ENCODE results near the gene TSNAXIP1.
A peak's percentile ranks its signal among the peaks of the same experiment; 100 is the strongest.
"Not testable (repeated sequence)": the region's sequence is repeated elsewhere in the genome, so short reads cannot be mapped to it uniquely, and the experiment has no call there.

TSNAXIP1 gene

GRCh38 chr16:67861877-67862276 is 55.2 kb downstream of the TSNAXIP1 start:
- DNase-seq = no peak

DNA sequence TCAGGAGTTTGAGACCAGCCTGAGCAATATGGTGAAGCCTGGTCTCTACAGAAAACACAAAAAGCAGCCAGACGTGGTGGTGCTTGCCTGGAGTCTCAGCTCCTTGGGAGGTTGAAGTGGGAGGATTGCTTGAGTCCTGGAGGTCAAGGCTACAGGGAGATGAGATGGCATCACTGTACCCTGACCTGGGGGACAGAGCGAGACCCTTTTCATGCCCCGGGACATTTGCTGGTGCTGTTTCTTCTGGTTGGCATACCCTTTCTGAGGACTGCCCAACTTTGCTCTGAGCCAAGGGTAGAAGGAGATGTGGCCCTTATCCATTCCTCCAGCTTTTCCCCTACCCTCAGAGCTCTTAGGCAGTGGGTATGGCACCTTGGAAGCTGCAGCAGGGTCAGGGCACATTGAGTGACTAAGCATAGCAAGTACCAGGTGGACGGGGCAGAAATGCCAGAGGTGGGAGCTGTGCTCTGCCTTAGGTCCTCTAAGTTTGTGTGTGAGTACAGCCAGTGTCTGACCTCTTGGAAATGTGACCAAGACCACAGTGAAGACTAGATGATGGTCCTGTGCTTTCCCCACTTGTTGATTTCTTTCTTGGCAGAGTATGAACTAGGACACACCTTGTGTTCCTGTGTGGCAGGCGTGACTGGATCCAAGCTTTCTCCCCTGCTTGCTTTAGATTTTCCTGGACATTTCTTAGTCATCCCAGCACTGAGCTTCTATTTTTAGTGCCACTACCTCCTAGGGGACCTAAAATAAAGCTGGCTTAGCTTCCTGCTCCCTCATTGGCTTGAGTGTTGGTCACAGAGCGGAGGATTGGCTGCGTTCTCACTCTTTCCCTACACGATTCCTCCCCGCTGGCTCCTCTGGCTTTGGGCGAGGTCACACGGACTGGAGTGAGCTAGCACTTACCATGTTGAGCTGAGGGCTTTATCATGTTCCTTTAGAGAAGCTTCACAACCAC is 56.2 kb downstream of the TSNAXIP1 start:
- no peak for DNase-seq

DNA sequence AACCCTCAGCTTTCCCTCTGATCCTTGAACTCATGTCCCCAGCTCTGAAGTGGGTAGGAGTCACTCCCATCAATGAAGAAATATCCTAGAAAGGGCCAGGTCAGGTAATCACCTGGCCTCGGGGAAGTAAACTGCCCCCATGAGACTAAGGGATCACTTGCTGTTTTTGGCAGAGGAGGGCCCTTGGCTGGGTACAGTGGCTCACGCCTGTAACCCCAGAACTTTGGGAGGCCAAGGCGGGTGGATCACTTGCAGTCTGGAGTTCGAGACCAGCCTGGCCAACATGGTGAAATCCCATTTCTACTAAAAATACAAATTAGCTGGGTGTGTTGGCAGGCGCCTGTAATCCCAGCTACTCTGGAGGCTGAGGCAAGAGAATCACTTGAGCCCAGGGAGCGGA is 57.4 kb downstream of the TSNAXIP1 start:
- DNase-seq = not testable (repeated sequence)

DNA sequence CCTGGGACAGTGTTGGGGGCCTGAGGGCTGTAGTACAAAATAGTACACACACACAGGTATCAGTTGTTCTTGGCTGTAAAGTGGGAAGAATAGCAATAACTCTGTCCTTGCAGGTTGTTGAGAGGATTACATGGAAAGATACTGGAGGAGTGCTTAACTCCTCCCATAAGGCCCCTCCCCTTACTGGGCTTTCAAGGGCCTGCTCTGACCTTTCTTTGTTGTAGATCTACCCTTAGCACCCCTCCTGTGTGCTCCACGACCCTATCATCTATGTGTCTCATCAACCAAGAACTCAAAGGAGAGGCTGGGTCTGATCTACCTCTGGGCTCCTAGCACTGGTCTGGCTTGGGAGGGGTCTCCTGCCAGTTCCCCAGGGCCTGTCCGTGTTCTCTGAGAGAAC is 57.9 kb downstream of the TSNAXIP1 start:
- DNase-seq = no peak

DNA sequence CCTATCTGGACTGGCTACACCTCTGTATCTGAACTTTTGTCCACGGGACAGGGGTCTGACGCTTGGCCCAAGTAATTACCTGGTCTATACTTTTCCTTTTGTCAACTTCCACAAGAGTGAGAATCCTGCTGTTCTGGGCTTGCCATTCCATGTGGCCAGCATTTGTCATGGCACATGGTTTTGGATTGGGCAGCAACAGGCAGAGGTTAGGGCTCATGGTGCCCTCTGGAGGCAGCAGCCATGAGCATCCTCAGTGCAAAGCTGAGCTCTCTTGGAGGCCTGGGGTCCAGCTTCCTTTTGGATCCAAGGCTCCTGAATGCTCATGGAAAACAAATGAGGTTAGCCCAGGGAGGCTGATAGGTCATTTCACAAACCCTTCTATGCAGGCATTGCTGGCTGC is 58.6 kb downstream of the TSNAXIP1 start:
- DNase-seq = no peak

DNA sequence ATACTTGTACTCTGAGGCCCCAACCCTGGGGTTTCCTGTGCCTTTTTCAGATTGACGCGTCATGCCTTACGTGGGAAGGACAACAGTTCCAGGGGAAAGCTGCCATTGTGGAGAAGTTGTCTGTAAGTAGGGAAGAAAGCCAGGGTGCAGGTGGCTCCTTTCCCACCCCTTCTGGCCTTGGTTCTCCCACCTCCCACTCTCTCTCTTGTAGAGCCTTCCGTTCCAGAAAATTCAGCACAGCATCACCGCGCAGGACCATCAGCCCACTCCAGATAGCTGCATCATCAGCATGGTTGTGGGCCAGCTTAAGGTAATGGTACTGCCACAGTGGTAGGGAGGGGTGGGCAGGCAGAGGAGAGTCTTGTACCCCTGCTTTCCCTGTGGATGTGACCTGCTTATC is 61.6 kb downstream of the TSNAXIP1 start:
- DNase-seq = no peak

- no peak for DNase-seq
Measured at GRCh38 chr16:67869653-67870052, 63.0 kb downstream of the TSNAXIP1 start.

- DNase-seq = no peak
Measured at GRCh38 chr16:67871256-67871655, 64.6 kb downstream of the TSNAXIP1 start.

- no peak for DNase-seq
Measured at GRCh38 chr16:67872131-67872630, 65.5 kb downstream of the TSNAXIP1 start.

GRCh38 chr16:67872631-67873434 is 66.1 kb downstream of the TSNAXIP1 start, which contains the start of gene EDC4:
Gene EDC4, plus strand, starts transcription at chr16:67873052. Its CDS starts 210 bp downstream, at chr16:67873262.
- DNase-seq = peak; percentile 88

DNA sequence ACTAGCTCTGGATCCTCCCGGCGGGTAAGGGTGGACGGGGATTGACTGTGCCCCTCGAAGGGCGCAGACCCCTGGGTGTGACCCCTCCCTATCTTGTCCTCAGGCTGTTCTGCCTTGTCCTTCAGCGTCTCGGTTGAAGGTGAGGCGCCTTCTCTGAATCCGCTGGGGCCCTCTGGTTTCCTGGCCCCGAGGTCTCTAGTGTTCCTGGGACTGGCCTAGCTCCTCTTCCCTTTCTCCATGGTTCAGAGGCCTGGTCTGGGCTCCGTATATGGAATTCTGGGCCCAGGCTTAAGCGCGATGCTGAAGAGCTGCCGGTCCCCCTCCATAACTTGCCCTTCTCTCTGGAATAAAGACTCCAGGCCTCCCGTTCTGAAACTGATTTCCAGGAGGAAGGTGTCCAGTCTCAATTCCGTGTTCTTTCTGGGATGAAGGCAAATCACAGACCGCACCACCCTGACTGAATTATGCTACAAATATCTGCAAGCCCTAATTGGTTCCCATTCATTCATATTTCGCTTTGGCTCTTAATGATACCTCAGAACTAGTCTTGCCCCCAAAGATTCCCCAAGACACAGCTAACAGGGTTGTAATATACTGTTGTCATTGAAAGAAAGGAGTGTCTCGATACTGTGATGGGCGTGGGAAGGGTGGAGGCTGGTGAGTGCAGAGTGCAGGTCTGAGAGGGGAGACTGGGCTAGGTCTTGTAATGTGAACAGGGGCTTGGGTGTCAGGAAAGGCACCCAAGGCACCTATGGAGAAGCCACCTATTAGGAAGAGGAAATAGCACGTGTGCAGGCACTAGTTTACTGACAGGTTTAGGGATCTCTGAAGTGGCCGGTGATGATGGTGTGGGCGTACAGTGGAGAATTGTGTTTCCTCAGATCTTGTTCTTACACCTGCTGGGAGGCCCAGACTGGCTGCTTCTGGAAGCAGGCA is 67.0 kb downstream of the TSNAXIP1 start:
- DNase-seq = no peak

- DNase-seq = no peak
Measured at GRCh38 chr16:67874372-67874771, 67.7 kb downstream of the TSNAXIP1 start.

DNA sequence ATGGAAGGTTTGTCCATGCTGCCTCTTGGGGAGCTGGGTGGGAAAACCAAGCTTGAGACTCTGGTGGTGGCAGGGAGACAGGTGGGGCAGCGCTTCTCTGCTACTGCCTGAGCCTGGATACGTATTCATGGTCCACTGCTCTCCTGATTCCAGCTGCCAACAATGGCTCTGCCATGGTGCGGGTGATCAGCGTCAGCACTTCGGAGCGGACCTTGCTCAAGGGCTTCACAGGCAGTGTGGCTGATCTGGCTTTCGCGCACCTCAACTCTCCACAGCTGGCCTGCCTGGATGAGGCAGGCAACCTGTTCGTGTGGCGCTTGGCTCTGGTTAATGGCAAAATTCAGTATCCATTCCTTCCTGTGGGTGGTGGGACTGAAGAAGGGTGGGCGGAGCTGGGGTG is 70.4 kb downstream of the TSNAXIP1 start:
- DNase-seq = no peak

All from eye (tissue), 1 donor.